Esophagus squamous epithelium (tissue), 4 donors: ENCODE measurements around the gene HLA-DPA1.

Source experiments
- POLR2A ChIP-seq, 4 donors: fragments of 450-650 bp; IDR thresholded peaks; one replicate each; pipeline ENCODE4 v1.6.1; 2017; ENCODE audit warnings: antibody characterized with exemption in 4 of 4, mild to moderate bottlenecking in 4 of 4, moderate library complexity in 3 of 4
- TF ChIP-seq, protein P1 (sequence below), 6 experiments: fragments of 450-650 bp in 4 of 6; fragments of 200-600 bp in 2 of 6; sonication (generic) in 2 of 6; IDR thresholded peaks; one replicate each; pipeline ENCODE4 v1.5.1; 2016 to 2019; ENCODE audit warnings: antibody characterized with exemption in 6 of 6, mild to moderate bottlenecking in 4 of 6, moderate library complexity in 4 of 6

DNA sequence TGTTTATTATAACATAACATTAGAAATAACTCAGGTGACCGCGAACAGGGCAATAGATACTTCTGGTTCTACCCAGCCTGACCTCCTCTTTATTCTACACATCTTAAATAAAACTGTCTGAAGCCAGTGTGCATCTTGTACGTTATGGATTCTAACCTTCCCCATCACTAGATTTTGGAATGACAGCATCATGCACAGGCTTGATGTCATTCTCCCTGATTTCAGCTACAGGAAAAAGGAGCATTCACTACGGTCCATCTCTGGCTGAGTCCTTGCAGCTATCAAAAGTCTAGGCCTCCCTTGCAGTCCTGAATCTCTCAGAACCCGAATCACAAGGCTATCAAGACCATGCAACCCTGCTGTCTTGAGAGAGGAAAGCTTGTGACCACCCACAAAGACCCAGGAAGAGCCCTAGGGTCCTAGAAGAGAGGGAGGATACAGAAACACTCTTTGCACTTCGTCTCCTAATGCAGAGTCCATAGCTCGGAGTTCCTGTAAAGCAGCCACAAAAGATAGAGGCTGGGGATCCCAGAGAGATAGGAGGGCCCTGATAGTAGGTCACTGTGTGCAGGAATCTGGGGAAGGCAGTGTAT lies 845 bp downstream of the HLA-DPA1 start:
- TF ChIP-seq, protein P1, sequence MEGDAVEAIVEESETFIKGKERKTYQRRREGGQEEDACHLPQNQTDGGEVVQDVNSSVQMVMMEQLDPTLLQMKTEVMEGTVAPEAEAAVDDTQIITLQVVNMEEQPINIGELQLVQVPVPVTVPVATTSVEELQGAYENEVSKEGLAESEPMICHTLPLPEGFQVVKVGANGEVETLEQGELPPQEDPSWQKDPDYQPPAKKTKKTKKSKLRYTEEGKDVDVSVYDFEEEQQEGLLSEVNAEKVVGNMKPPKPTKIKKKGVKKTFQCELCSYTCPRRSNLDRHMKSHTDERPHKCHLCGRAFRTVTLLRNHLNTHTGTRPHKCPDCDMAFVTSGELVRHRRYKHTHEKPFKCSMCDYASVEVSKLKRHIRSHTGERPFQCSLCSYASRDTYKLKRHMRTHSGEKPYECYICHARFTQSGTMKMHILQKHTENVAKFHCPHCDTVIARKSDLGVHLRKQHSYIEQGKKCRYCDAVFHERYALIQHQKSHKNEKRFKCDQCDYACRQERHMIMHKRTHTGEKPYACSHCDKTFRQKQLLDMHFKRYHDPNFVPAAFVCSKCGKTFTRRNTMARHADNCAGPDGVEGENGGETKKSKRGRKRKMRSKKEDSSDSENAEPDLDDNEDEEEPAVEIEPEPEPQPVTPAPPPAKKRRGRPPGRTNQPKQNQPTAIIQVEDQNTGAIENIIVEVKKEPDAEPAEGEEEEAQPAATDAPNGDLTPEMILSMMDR (IDR thresholded peaks at IDR 0.05) = no peak
- no peak for TF ChIP-seq POLR2A (IDR thresholded peaks at IDR 0.05)
